GM10847 (cell line): ENCODE results near the gene SRPRB.

Experiments
- POLR2A ChIP-seq: IDR thresholded peaks from 2 replicates; pipeline ENCODE4 v1.6.1; 2011; ENCODE audit not compliant: insufficient read length; ENCODE audit errors: extremely low read depth

The SRPRB gene

DNA sequence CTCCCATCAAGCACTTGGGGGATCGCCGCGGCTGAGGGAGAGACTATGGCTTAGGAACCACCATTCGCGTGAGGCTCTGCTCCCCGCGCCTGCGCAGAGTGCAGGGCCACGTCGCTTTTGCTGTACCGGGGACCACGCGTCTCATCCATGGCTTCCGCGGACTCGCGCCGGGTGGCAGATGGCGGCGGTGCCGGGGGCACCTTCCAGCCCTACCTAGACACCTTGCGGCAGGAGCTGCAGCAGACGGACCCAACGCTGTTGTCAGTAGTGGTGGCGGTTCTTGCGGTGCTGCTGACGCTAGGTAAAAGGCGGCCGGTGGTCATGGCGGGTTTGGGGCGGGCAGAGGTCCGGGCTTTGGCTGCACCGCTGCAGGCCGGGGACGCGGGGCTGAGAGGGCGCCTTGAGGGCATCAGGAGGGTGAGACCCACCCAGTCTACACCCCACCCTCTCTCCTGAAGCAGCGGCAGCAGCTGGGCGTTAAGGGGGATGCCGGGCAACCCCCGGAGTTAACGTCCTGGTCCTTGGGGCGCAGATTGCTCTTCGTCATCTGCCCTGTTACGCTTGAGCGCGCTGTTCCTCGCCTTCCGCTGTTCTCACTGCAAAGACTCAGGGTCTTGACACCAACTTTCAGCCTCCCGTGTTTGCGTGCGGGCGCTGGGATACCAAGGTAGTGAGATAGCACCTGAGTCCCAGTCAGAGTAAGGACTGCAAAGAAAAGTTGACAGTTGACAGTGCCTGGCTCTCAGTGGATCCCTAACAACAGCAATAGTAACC, at the start of gene SRPRB:
TSS of gene SRPRB (plus strand) at position 114 of the 774 bp plus-strand sequence. CDS start at position 148, 34 bp downstream.
- peak; percentile 88 for TF ChIP-seq POLR2A

- no peak for TF ChIP-seq POLR2A
Observed at GRCh38 chr3:133756716-133757694, 48.6 kb upstream of the SRPRB start.

DNA sequence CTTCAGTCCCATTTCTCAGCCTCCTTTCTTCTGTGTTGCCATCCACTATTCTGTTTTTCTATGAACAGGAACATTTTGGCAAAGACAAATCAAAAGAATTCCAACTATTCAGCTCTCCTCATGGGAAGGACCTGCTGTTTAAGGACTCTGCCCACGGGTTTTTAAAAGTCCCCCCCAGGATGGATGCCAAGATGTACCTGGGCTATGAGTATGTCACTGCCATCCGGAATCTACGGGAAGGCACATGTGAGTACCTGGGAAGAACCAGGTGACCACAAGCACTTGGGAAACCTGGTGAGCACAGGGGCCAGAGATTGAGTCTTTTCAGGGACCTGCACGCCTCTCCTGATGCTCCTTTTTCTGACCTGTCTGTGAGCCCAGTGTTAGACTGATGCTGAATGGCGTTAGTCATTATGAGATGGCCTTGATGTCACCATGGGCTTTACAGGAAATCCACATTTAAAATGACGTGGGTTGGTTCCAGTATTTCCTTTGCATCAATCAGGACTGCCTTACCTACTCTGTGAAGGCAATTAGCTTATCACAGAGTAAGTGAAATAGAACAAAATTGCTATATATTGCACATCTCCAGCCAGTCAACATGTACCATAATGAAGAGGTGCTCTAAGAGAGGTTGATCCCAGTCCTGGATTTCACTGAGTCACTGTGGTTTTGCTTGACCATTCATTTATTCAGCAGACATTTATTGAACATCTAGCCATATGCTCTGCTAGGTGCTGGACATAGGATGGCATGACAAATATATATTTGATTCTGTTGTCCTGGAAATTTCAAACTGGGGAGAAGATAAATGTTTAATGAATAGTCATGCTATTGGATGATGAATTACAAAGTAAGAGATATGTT, 47.7 kb upstream of the SRPRB start:
- TF ChIP-seq POLR2A = no peak

- no peak for TF ChIP-seq POLR2A
Observed at GRCh38 chr3:133758568-133758928, 47.1 kb upstream of the SRPRB start.

- TF ChIP-seq POLR2A = no peak
Observed at GRCh38 chr3:133758964-133759739, 46.5 kb upstream of the SRPRB start.

- TF ChIP-seq POLR2A = no peak
Observed at GRCh38 chr3:133759740-133760305, 45.8 kb upstream of the SRPRB start.

- no peak for TF ChIP-seq POLR2A
Observed at GRCh38 chr3:133760916-133761315, 44.7 kb upstream of the SRPRB start.

DNA sequence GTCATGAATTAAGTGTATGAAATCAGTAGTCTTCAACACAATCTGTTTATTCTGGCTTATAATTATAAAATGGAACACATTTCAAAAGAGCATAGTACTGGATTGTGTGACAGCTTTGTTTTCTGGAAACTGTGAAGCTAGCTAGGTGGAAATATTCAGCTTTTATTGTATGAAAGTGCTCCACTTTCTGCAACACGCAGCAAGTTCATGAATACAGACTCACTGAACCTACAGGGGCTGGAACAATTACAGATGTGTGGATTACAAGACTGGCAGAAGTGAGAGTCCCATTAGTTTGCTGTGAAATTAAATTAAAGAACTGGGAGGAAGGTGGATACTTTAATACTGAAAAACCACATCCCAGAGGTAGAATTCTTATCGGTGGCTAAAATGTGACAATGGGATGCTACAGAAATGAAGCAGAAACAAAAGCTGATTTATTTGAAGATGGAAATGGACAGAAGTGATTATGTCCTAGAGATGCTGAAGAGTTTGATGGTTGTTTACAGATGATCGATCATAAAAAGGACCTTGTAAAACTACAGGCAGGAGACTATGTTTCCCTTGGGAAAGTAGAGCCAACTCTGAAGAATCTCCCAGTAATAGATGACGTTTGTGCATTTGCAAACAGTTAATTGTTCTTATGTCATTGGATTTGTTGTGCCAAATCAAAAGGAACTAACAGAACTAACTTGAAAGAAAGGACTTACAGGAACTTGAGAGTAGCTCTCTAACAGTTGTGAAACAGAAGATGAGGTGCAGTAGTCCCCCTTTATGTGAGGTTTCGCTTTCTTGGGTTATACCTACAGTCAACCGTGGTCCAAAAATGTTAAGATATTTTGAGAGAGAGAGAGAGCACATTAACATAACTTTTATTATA, 43.8 kb upstream of the SRPRB start:
- no peak for TF ChIP-seq POLR2A

DNA sequence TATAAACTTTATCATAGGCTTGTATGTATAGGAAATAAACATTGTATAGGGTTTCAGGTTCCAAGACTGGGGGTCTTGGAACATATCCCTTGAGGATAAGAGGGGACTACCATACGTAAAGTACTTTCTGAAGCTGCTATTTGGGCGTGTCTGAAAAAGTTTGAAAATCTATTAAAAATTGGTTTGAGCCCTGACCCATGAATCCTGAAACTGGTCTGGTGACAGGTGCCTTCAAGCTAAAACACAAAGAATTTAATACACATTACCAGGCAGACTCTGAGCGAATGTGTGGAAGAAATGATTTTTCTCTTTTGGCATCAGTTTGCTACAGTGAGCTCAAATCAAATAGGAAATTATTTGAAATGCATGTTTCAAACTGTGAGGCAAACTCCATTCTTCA, 43.1 kb upstream of the SRPRB start:
- no peak for TF ChIP-seq POLR2A

DNA sequence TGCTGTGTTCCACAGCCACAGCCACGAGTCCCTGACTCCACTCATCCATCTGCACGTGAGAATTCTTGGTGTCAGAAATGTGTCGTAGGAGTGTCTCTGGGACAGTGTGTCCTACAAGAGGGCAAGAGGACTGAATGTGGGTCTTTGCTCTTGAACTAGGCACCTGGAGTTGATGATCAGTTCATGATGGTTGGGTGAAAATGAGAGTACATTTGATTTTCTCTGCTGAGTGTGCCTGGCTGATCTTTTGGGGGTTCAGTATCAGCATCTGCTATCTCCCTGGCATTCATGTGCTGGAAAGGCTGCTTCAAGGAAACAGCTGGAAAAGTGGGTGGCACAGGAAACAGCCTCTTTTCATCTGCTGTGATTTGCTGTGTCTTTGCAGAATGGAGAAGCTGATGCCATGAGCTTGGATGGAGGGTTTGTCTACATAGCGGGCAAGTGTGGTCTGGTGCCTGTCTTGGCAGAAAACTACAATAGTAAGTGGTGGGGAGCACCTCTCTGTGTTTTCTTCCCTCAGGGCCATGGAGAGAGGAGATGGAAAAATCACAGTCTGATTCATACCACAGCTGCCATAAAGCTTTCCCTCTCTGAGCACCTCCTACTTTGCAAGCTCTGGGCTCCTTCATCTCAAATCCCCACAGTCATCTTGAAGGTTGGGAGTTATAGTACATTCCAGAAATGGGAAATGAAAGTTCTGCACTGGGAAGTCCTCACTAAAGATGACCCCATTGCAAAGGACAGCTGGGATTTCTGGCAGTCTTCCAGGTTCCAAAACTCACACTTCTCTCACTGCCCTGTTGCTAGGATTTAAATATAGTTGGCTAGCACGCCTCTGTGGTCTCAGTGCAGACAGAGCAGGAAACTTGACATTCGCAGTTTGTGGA, 41.6 kb upstream of the SRPRB start:
- no peak for TF ChIP-seq POLR2A

DNA sequence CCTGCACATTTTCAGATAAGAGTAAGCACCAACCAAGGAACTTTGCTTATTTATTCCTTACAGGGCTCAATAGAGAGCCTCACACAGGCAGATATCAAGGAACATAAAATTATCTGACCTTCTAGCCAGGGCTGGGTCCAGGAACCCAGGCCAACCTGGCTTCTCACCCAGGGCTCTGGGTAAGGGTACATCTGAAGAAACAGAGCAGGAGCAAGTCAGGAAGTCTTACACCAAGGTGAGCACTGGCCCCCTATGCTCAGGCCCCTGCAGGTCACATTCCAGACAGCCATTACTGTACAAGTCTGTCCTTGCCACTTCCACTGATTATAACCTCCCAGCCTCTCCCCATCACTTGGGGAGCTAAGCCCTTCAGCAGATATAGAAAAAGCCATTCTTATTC, 40.4 kb upstream of the SRPRB start:
- TF ChIP-seq POLR2A = no peak

- TF ChIP-seq POLR2A = no peak
Observed at GRCh38 chr3:133767607-133768006, 38.0 kb upstream of the SRPRB start.
